ENCODE measurements around the gene TNS3.

- TF ChIP-seq, protein P1, sequence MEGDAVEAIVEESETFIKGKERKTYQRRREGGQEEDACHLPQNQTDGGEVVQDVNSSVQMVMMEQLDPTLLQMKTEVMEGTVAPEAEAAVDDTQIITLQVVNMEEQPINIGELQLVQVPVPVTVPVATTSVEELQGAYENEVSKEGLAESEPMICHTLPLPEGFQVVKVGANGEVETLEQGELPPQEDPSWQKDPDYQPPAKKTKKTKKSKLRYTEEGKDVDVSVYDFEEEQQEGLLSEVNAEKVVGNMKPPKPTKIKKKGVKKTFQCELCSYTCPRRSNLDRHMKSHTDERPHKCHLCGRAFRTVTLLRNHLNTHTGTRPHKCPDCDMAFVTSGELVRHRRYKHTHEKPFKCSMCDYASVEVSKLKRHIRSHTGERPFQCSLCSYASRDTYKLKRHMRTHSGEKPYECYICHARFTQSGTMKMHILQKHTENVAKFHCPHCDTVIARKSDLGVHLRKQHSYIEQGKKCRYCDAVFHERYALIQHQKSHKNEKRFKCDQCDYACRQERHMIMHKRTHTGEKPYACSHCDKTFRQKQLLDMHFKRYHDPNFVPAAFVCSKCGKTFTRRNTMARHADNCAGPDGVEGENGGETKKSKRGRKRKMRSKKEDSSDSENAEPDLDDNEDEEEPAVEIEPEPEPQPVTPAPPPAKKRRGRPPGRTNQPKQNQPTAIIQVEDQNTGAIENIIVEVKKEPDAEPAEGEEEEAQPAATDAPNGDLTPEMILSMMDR (IDR thresholded peaks at IDR 0.05; ENCODE audit: low read depth, low read length) = no peak
- no peak for TF ChIP-seq POLR2A (IDR thresholded peaks at IDR 0.05; ENCODE audit: extremely low read depth, insufficient read length)
Measured at GRCh38 chr7:47591655-47592572, 10.0 kb upstream of the TNS3 start.
